H9 (cell line): ENCODE results near the gene GRIN3B. TPM values are rescaled to one million over a fixed set of nuclear protein-coding genes. Genes with fewer than 3 reads are reported as not detected.

ENCODE experiments used
- DNase-seq: peaks from one replicate; pipeline ENCODE4 v3.0.0-alpha.2; 2017
- H2AFZ ChIP-seq: one replicate; pipeline ENCODE4 v1.6.1; 2013; ENCODE audit warnings: mild to moderate bottlenecking, low read length, control low read depth, moderate library complexity
- H2AK5ac ChIP-seq: 2 replicates; pipeline ENCODE4 v1.6.1; 2013; ENCODE audit warnings: low read length, control low read depth, mixed read lengths; ENCODE audit not compliant: insufficient read length
- H2BK120ac ChIP-seq: one replicate; pipeline ENCODE4 v1.6.1; 2013; ENCODE audit warnings: low read depth, mild to moderate bottlenecking, low read length, control low read depth, inconsistent platforms; ENCODE audit not compliant: poor library complexity, severe bottlenecking
- H2BK12ac ChIP-seq: 2 replicates; pipeline ENCODE4 v1.6.1; 2013; ENCODE audit warnings: low read length, control low read depth, mixed read lengths, low read depth; ENCODE audit not compliant: insufficient read length
- H2BK15ac ChIP-seq: 2 replicates; pipeline ENCODE4 v1.6.1; 2013; ENCODE audit warnings: low read depth, low read length, control low read depth
- H2BK20ac ChIP-seq: one replicate; pipeline ENCODE4 v1.6.1; 2013; ENCODE audit warnings: low read depth, mild to moderate bottlenecking, low read length, control low read depth, inconsistent platforms; ENCODE audit not compliant: poor library complexity, severe bottlenecking
- H2BK5ac ChIP-seq: 2 replicates; pipeline ENCODE4 v1.6.1; 2013; ENCODE audit warnings: low read length, control low read depth, mixed read lengths; ENCODE audit not compliant: insufficient read length
- H3K14ac ChIP-seq: 2 replicates; pipeline ENCODE4 v1.6.1; 2013; ENCODE audit warnings: low read length, control low read depth; ENCODE audit not compliant: insufficient read depth
- H3K18ac ChIP-seq: 2 replicates; pipeline ENCODE4 v1.6.1; 2013; ENCODE audit warnings: low read depth, mild to moderate bottlenecking, mixed read lengths, low read length, control low read depth; ENCODE audit not compliant: insufficient read length
- H3K23ac ChIP-seq: 2 replicates; pipeline ENCODE4 v1.6.1; 2013; ENCODE audit warnings: low read length, control low read depth, mixed read lengths, low read depth; ENCODE audit not compliant: insufficient read length
- H3K23me2 ChIP-seq: 2 replicates; pipeline ENCODE4 v1.6.1; 2013; ENCODE audit warnings: low read depth, mild to moderate bottlenecking, mixed read lengths, low read length, control low read depth; ENCODE audit not compliant: insufficient read length, poor library complexity, severe bottlenecking
- H3K27ac ChIP-seq: 2 replicates; pipeline ENCODE4 v1.5.1; 2013; ENCODE audit warnings: low read length, control low read depth, mixed read lengths, low read depth; ENCODE audit not compliant: insufficient read length
- H3K27me3 ChIP-seq: 2 replicates; pipeline ENCODE4 v1.6.1; 2013; ENCODE audit warnings: low read length, control low read depth, inconsistent platforms; ENCODE audit not compliant: insufficient read depth
- H3K4ac ChIP-seq: 2 replicates; pipeline ENCODE4 v1.6.1; 2013; ENCODE audit warnings: low read depth, mild to moderate bottlenecking, control low read depth, inconsistent platforms, low read length, moderate library complexity
- H3K4me1 ChIP-seq: 2 replicates; pipeline ENCODE4 v1.6.1; 2013; ENCODE audit warnings: low read length, control low read depth, inconsistent platforms; ENCODE audit not compliant: insufficient read depth
- H3K4me2 ChIP-seq: 2 replicates; pipeline ENCODE4 v1.6.1; 2013; ENCODE audit warnings: low read length, control low read depth, mixed read lengths; ENCODE audit not compliant: insufficient read length, insufficient read depth
- H3K56ac ChIP-seq: 2 replicates; pipeline ENCODE4 v1.6.1; 2013; ENCODE audit warnings: low read depth, mild to moderate bottlenecking, mixed read lengths, low read length, control low read depth; ENCODE audit not compliant: insufficient read length
- H3K79me1 ChIP-seq: 2 replicates; pipeline ENCODE4 v1.6.1; 2013; ENCODE audit warnings: low read depth, mild to moderate bottlenecking, moderate library complexity, low read length, control low read depth, inconsistent platforms; ENCODE audit not compliant: insufficient read depth, poor library complexity, severe bottlenecking
- H3K79me2 ChIP-seq: 2 replicates; pipeline ENCODE4 v1.6.1; 2013; ENCODE audit warnings: low read length, control low read depth, inconsistent platforms; ENCODE audit not compliant: insufficient read depth
- H3K9ac ChIP-seq: 2 replicates; pipeline ENCODE4 v1.6.1; 2013; ENCODE audit warnings: low read length, control low read depth, mixed read lengths; ENCODE audit not compliant: insufficient read length; ENCODE audit errors: extremely low read depth
- H3K9me3 ChIP-seq: one replicate; pipeline ENCODE4 v1.6.1; 2013; ENCODE audit warnings: low read depth, low read length, inconsistent platforms; ENCODE audit not compliant: control insufficient read depth
- H3T11ph ChIP-seq: one replicate; pipeline ENCODE4 v1.6.1; 2013; ENCODE audit warnings: mild to moderate bottlenecking, low read length, control low read depth, inconsistent platforms
- H4K20me1 ChIP-seq: one replicate; pipeline ENCODE4 v1.6.1; 2013; ENCODE audit not compliant: control insufficient read depth, insufficient read length, insufficient read depth
- H4K5ac ChIP-seq: 2 replicates; pipeline ENCODE4 v1.6.1; 2013; ENCODE audit warnings: low read depth, mild to moderate bottlenecking, mixed read lengths, low read length, control low read depth; ENCODE audit not compliant: insufficient read length
- H4K8ac ChIP-seq: replicated peaks from 2 replicates; pipeline ENCODE4 v1.6.1; 2013; ENCODE audit warnings: low read length, control low read depth, mixed read lengths, low read depth; ENCODE audit not compliant: insufficient read length
- H4K91ac ChIP-seq: 2 replicates; pipeline ENCODE4 v1.6.1; 2013; ENCODE audit warnings: low read depth, mild to moderate bottlenecking, moderate library complexity, mixed read lengths, low read length, control low read depth; ENCODE audit not compliant: insufficient read length
- H3K27ac Mint-ChIP-seq, 3 experiments: 2 replicates in 2 of 3; 3 replicates in 1 of 3; pipeline ENCODE4 v1.8.0; 2020 to 2021; ENCODE audit warnings: mixed read lengths in 3 of 3, mild to moderate bottlenecking in 1 of 3, moderate library complexity in 1 of 3
- H3K27me3 Mint-ChIP-seq: 2 replicates; pipeline ENCODE4 v1.8.0; 2021; ENCODE audit warnings: low read depth, mild to moderate bottlenecking, moderate library complexity, mixed read lengths
- H3K36me3 Mint-ChIP-seq, 3 experiments: 2 replicates in 2 of 3; 3 replicates in 1 of 3; pipeline ENCODE4 v1.8.0; 2020 to 2021; ENCODE audit warnings: low read depth in 3 of 3, mixed read lengths in 3 of 3; ENCODE audit not compliant: insufficient read depth in 1 of 3
- H3K4me1 Mint-ChIP-seq, 2 experiments: 2 replicates each; pipeline ENCODE4 v1.8.0; 2020; ENCODE audit warnings: mixed read lengths in 2 of 2
- H3K4me3 Mint-ChIP-seq, 2 experiments: 2 replicates in 1 of 2; 3 replicates in 1 of 2; pipeline ENCODE4 v1.8.0; 2020 to 2021; ENCODE audit warnings: mild to moderate bottlenecking in 2 of 2, mixed read lengths in 2 of 2, moderate library complexity in 1 of 2
- H3K9me3 Mint-ChIP-seq, 2 experiments: 2 replicates in 1 of 2; 3 replicates in 1 of 2; pipeline ENCODE4 v1.8.0; 2020; ENCODE audit warnings: mild to moderate bottlenecking in 2 of 2, mixed read lengths in 2 of 2, moderate library complexity in 1 of 2
- CTCF ChIP-seq: fragments of 200-600 bp; sonication (generic); conservative IDR thresholded peaks from 3 replicates; pipeline ENCODE4 v1.8.0; 2021; ENCODE audit warnings: antibody characterized with exemption, mild to moderate bottlenecking
- WGBS: extraction: QIAGEN DNeasy Blood & Tissue Kit; methylation state at CpG from one replicate; pipeline ENCODE4 v1.1.7; 2013; ENCODE audit warnings: missing lambda C conversion rate, low lambda C conversion rate, mixed read lengths; ENCODE audit not compliant: insufficient read length; ENCODE audit errors: extremely low coverage; 5-methylcytosine and 5-hydroxymethylcytosine counted together
- total RNA-seq: library from RNA; stranded (reverse); gene quantifications from 2 replicates; pipeline ENCODE4 v1.2.1, GENCODE V29; 2021

Gene GRIN3B
- total RNA-seq, 1 experiment from 2014 or later, result 1.0 TPM

DNA sequence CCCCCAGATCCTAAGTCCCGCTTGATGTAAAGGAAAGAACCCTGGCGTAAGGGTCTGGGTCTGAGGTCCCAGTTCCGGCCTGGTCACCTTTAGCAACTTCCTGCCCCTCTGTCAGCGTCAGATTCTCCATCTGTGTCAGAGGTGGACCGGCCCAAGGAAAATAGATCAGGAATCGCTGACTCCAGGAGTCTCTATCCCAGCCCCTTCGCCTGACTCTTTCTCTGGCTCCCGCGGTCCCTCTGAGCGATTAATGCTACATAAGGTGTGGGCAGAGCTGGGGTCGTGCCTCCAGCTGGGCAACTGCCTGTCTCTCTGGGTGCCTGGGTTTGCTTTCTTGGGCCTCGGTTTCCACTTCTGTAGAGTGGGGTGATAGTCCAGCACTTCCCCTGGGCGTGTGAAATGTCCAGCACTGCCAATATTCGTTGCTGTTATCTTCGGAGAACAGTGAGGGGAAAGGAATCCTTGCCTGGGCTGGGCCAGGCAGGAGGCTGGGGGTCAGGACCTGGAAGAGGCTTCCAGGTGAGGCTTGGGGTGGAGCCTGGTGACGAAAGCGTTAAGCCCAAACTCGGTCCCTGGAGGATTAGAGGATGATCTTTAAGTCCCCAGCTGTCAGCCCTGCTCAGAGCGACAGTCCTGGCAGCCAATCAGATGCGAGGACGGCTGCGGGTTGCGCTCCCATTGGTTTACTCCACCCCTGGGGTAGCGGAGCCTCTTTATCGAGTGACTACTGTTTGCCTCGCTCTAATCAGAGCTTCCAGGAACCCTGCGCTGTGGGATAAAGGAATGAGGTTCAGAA lies 40.5 kb downstream of the GRIN3B start:
- H2AK5ac ChIP-seq, result no peak overlapping the region
- H4K8ac ChIP-seq, result no peak overlapping the region
- H4K5ac ChIP-seq, result no peak overlapping the region
- H3K79me1 ChIP-seq, result no peaks in the 10 kb centered on the region
- no peak overlapping the region for H2BK12ac ChIP-seq
- H3K9ac ChIP-seq, result peak overlapping the region; percentile 33
- WGBS, result no CpG with 5 or more reads among the region's 27 CpGs
- H3K4ac ChIP-seq, result no peak overlapping the region
- no peaks in the 10 kb centered on the region for H3K9me3 Mint-ChIP-seq
- no peaks in the 10 kb centered on the region for H3K79me2 ChIP-seq
- H3K4me1 Mint-ChIP-seq, result peaks cover 13 to 29% of the 10 kb centered on the region in 2 experiments
- H2AFZ ChIP-seq, result no peak overlapping the region
- no peak overlapping the region for H3K14ac ChIP-seq
- peak overlapping the region; percentile 69 for H3K4me2 ChIP-seq
- H3K27me3 ChIP-seq, result no peaks in the 10 kb centered on the region
- DNase-seq, result peak; percentile 97
- peaks cover 20 to 49% (median 31%) of the 10 kb centered on the region in 3 experiments; a peak in 6 of 7 replicates for H3K36me3 Mint-ChIP-seq
- no peaks in the 10 kb centered on the region for H4K20me1 ChIP-seq
- H3K27me3 Mint-ChIP-seq, result peaks cover 2% of the 10 kb centered on the region; the same call in 1 of the 2 replicates
- H3K23ac ChIP-seq, result no peak overlapping the region
- H2BK15ac ChIP-seq, result no peak overlapping the region
- no peak overlapping the region for H3K56ac ChIP-seq
- H3K27ac ChIP-seq, result no peak overlapping the region
- H3K18ac ChIP-seq, result no peak overlapping the region
- H4K91ac ChIP-seq, result no peak overlapping the region
- no peak overlapping the region for H2BK120ac ChIP-seq
- peak overlapping the region; percentile 82 to 93 for H3K4me3 Mint-ChIP-seq
- peak overlapping the region in 2 of 3 experiments; percentile 84 to 95; a peak in 5 of 7 replicates for H3K27ac Mint-ChIP-seq
- no peak for TF ChIP-seq CTCF
- peaks cover 9% of the 10 kb centered on the region for H3K23me2 ChIP-seq
- no peak overlapping the region for H2BK20ac ChIP-seq
- H3K4me1 ChIP-seq, result no peaks in the 10 kb centered on the region; the same call in 1 of the 2 replicates
- no peaks in the 10 kb centered on the region for H3K9me3 ChIP-seq
- H2BK5ac ChIP-seq, result no peak overlapping the region
- no peak overlapping the region for H3T11ph ChIP-seq
